Activated naive CD4-positive, alpha-beta T cell (primary cell): Measurements from ENCODE around the gene ANO3.
"Not testable (repeated sequence)": the region's sequence is repeated elsewhere in the genome, so short reads cannot be mapped to it uniquely, and the experiment has no call there.

Source experiments
- DNase-seq, 4 experiments: peaks; one replicate each; lab custom pipeline; 2025; lab: John Stamatoyannopoulos, UW

ANO3 gene

GRCh38 chr11:26573896-26574295 lies 242.0 kb downstream of the ANO3 start:
- DNase-seq, result no peak

DNA sequence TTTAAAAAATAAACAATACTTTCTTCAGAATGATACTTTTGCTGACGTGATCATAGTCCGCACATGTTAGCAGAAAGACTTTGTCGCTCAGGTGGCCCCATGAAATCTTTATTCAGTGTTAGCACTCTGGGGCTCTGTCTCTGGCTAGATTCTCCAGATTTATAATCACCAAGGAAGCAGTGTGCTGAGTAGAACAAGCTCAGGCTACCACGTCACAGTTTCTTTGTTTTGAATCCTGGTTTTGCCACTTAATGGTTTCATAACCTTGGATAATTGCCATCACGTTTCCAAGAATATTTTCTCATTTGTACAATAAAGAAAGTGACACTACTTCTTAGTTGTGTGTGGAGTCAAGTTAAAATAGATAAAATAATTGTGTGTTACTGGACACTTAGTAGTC lies 244.0 kb downstream of the ANO3 start:
- no peak for DNase-seq

GRCh38 chr11:26578998-26579661 lies 247.2 kb downstream of the ANO3 start:
- no peak for DNase-seq

GRCh38 chr11:26579683-26580082 lies 247.8 kb downstream of the ANO3 start:
- DNase-seq, result no peak

DNA sequence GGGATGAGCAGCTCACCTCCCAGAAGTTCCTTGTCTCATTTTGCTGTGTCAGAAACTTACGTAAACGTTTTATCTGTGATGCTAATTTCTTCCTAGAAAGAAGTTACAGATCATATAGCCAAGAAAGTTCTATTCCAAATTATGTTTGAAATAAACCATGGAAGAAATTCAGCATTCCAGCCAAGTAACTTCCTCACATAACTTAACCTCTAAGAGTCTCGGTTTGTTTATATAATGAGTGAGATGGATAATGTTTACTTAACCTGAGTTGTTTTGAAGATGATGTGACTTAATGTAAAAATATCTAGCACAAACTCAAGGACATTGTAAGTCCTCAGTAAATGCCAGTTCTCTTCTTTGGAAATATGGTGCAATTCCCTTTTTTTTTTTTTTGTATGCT lies 249.0 kb downstream of the ANO3 start:
- DNase-seq, result no peak

DNA sequence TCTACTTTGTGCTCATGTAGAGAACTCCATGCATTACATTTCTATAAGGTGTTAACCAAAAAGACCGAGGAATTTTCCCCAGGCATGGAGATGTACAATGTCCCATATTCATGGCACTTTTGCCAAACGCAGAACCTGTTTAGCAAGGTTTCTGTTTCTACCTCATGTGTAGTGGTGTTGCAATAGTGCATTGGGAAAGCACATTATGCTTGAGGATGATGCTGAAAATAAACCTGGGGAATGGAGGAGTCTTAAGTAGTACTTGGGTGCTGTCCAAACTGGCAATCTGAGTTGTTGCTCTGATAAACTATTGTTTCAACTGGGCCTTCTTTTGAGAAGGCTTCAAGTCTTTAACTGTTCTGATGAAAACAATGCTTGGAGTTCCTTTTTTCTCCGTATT lies 251.6 kb downstream of the ANO3 start:
- no peak for DNase-seq

- DNase-seq, result no peak
Observed at GRCh38 chr11:26584818-26585217, 252.9 kb downstream of the ANO3 start.

DNA sequence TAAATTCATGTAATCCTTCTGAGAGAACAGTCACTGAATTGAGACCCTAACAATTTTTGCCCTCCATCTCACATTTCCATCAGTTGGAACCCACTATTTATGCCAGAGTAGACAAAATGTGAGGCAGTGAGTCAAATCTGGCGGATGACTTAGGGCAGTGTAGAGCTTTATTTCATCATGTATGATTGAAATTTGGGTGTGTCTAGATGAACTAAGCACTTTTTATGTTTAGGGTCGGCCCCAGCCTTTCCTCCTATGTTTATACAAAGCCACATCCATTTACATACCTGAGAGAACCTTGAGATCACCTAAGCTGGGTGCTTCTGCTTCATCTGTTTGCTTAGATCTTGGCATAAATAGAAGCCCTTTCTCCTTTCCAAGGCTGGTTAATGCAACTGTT lies 255.1 kb downstream of the ANO3 start:
- DNase-seq, result no peak

DNA sequence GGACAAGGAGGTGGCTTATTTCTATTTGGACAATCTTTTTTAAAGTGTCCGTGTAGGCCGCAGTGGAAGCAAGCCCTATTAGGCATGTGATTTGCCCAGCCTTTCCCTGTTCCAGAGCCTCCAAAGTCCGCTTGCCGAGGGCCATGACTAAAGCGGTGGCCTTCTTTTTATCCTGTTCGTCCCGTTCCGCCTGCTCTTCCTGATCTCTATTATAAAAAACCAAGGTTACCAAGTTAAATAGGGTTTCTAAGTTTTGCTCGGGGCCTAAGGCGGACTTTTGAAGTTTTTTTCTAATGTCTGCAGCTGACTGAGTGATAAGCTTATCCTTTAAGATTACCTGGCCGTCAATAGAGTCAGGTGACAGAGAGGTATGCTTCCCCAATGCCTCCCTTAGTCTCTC lies 261.8 kb downstream of the ANO3 start:
- no peak for DNase-seq

- not testable (repeated sequence) for DNase-seq
Observed at GRCh38 chr11:26595207-26595865, 263.4 kb downstream of the ANO3 start.

DNA sequence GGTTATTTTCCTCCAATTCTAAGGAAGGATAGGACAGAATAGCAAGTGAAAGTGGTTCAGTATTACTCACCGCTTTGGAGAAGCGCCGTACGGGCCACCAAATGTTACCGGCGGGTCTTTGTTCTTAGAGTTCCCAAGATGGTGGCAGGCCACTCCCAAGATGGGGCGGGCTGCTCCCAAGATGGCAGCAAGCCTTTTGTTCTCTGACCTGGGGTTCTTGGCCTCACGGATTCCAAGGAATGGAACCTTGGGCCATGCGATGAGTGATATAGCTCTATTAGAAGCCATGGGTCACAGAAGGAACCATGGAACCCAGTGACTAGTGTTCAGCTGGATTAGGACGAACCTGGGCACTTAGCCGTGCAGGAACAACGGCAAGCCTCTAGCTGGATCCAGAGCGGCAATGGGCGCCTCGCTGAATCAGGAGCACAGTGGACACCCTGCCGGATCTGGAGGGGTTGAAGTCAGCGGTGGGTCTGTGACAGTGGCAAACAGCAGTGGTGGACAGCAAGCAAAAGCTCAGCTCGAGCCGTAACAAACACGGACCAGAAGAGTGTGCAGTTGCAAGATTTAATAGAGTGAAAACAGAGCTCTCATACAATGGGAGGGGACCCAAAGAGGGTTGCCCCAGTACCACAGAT lies 265.2 kb downstream of the ANO3 start:
- not testable (repeated sequence) for DNase-seq

- DNase-seq, result no peak
Observed at GRCh38 chr11:26597899-26598298, 266.0 kb downstream of the ANO3 start.

GRCh38 chr11:26599425-26599824 lies 267.5 kb downstream of the ANO3 start:
- no peak for DNase-seq

GRCh38 chr11:26599876-26600434 lies 268.0 kb downstream of the ANO3 start:
- no peak for DNase-seq

GRCh38 chr11:26607725-26608506 lies 276.0 kb downstream of the ANO3 start:
- no peak for DNase-seq

- DNase-seq, result no peak
Observed at GRCh38 chr11:26608507-26609146, 276.7 kb downstream of the ANO3 start.

DNA sequence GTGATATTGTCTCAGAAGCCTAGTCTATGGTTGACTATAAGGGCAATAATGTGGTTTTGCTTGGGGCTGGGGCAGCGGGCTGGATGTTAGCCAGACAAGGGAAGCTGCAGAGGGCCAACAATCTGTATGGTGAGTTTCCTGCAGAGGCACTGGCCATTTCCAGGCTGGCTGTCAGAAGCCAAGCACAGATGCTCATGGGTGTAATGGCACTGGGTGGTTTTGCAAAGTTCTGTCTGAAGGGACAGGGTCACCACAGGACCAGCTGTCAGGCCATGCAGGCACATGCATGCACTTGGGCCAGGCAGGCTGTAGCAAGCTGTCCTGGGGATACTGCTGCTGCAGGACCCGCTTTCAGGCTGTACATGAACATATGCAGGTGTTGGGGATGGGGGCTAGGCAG lies 281.8 kb downstream of the ANO3 start:
- DNase-seq, result no peak

DNA sequence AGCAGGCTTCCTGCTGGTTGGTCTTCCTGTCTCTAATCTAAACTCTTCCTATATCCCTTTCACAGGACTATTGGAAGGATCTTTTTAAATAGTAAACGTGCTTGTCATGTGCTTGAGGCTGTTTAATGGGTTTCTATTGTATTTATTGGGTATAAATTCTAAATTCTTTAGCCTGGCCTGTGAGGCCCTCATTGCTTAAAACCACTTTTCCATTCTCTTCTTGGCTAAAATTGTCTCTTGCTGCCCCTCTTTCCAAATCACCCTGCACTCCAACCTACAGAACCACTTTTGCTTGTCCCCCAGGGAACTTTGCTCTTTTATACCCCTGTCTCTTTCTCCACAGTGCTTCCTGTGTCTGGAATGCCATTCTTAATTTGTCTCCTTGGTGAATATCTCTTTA lies 286.5 kb downstream of the ANO3 start:
- DNase-seq, result no peak

- DNase-seq, result no peak
Observed at GRCh38 chr11:26620282-26621045, 288.5 kb downstream of the ANO3 start.

DNA sequence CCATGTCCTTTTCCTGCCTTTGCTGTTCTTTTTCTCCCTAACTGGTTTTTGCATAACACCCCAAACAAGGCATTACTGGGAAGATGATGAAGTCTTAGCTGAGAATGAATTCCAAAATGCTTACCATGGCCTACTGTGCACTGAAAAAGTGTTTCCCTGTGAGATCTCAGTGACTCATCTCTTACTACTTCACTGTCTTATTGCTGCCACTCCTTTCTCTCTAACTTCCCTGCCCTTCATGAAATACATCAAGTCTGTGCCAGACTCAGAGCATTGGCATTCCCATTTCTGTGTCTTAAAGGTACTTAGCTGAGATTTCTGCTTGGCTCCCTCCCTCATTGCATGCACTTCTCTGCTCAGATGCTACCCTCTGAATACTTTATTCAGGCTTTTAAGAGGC lies 289.2 kb downstream of the ANO3 start:
- DNase-seq, result no peak

GRCh38 chr11:26622181-26622580 lies 290.3 kb downstream of the ANO3 start:
- no peak for DNase-seq
